ENCODE results near the gene GMNN. TPM values are rescaled to one million over a fixed set of nuclear protein-coding genes. Genes with fewer than 3 reads are reported as not detected.
"Not testable (repeated sequence)": the region's sequence is repeated elsewhere in the genome, so short reads cannot be mapped to it uniquely, and the experiment has no call there.

Gene GMNN
- total RNA-seq (2021; fragmentation: NEBNext Ultra II Directional; extraction: Animal tissue kit (Norgen Biotek cat#: 25700)) = 10 to 100 TPM; 17.2 to 33.3 (median 27.4) TPM
- long read RNA-seq, transcript GMNN-202 (7 exons, 1,133 nt) = major isoform, 12 of 29 reads
- long read RNA-seq, transcript GMNN-201 (7 exons, 1,262 nt) = minor isoform, 10 of 29 reads
- long read RNA-seq, partial matches to known transcripts = 4 of 29 reads
- long read RNA-seq, other reads (novel, unspliced or antisense) = 3 of 29 reads

- Mint-ChIP-seq H3K4me3 (peak within 1 kb of the TSS; percentile 99), H3K27me3 (ENCODE audit: insufficient read depth) (no peaks in the 10 kb centered on the region; the same call in 1 of the 2 replicates), H3K9me3 (no peaks in the 10 kb centered on the region), H3K4me1 (ENCODE audit: low read depth) (peaks cover 33% of the 10 kb centered on the region), H3K36me3 (ENCODE audit: low read depth) (peaks cover 12% of the 10 kb centered on the region; the same call in 1 of the 2 replicates), H3K27ac (peak within 1 kb of the TSS; percentile 94)
- peak; percentile 86 for DNase-seq
- no peak for TF ChIP-seq CTCF (IDR thresholded peaks at IDR 0.05)
Measured at GRCh38 chr6:24774696-24775519, at the start of gene GMNN. Gene GMNN (plus strand): TSS chr6:24774937. CDS start chr6:24777247, 2,310 bp downstream.

GRCh38 chr6:24730653-24731052 lies 44.1 kb upstream of the GMNN start:
- not testable (repeated sequence) for DNase-seq; H3K27ac Mint-ChIP-seq; H3K36me3 Mint-ChIP-seq (ENCODE audit: low read depth); H3K27me3 Mint-ChIP-seq (ENCODE audit: insufficient read depth); H3K4me3 Mint-ChIP-seq; H3K4me1 Mint-ChIP-seq (ENCODE audit: low read depth)
- peaks cover 29% of the 10 kb centered on the region for H3K9me3 Mint-ChIP-seq

GRCh38 chr6:24731456-24732134 lies 43.1 kb upstream of the GMNN start:
- H3K9me3 Mint-ChIP-seq = peaks cover 29% of the 10 kb centered on the region

DNA sequence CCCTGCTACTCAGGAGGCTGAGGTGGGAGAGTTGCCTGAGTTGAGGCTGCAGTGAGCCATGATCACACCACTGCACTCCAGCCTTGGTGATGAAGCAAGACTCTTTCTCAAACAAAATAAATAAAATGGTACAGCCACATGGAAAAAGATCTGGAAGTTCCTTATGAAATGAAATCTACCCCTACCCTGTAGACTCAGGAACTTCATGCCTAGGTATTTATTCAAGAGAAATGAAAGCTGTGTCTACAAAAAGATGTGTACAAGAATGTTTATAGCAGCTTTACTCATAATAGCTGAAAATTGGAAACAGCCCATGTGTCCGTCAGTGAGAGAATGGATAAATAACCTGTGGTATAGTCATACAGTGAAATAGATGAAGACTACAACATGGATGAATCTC lies 40.6 kb upstream of the GMNN start:
- no peak for TF ChIP-seq CTCF (IDR thresholded peaks at IDR 0.05)
- peaks cover 7% of the 10 kb centered on the region; the same call in 1 of the 2 replicates for H3K4me1 Mint-ChIP-seq (ENCODE audit: low read depth)
- H3K27me3 Mint-ChIP-seq (ENCODE audit: insufficient read depth) = peaks cover 9% of the 10 kb centered on the region
- DNase-seq = no peak
- no peak overlapping the region for H3K27ac Mint-ChIP-seq
- H3K36me3 Mint-ChIP-seq (ENCODE audit: low read depth) = peaks cover 8% of the 10 kb centered on the region
- H3K9me3 Mint-ChIP-seq = peaks cover 29% of the 10 kb centered on the region
- H3K4me3 Mint-ChIP-seq = no peak overlapping the region

More at GRCh38 chr6:24731456-24732134, 43.1 kb upstream of the GMNN start:
- not testable (repeated sequence) for DNase-seq; H3K4me3 Mint-ChIP-seq; H3K27me3 Mint-ChIP-seq (ENCODE audit: insufficient read depth); H3K4me1 Mint-ChIP-seq (ENCODE audit: low read depth); H3K27ac Mint-ChIP-seq; H3K36me3 Mint-ChIP-seq (ENCODE audit: low read depth)

DNA sequence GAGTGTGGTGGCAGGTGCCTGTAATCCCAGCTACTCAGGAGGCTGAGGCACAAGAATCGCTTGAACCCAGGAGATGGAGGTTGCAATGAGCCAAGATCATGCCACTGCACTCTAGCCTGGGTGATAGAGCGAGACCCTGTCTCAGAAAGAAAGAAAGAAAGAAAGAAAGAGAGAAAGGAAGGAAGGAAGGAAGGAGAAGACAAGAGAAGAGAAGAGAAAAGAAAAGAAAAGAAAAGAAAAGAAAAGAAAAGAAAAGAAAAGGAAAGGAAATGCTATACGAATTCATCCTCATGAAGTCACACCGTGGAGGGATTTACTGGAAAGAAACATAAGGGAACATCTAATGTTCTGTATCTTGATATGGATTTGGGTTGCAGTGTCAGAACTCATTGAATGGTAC lies 40.0 kb upstream of the GMNN start:
- H3K27me3 Mint-ChIP-seq (ENCODE audit: insufficient read depth); H3K4me3 Mint-ChIP-seq; H3K36me3 Mint-ChIP-seq (ENCODE audit: low read depth); DNase-seq; H3K4me1 Mint-ChIP-seq (ENCODE audit: low read depth); H3K27ac Mint-ChIP-seq: not testable (repeated sequence)
- peaks cover 26% of the 10 kb centered on the region for H3K9me3 Mint-ChIP-seq

DNA sequence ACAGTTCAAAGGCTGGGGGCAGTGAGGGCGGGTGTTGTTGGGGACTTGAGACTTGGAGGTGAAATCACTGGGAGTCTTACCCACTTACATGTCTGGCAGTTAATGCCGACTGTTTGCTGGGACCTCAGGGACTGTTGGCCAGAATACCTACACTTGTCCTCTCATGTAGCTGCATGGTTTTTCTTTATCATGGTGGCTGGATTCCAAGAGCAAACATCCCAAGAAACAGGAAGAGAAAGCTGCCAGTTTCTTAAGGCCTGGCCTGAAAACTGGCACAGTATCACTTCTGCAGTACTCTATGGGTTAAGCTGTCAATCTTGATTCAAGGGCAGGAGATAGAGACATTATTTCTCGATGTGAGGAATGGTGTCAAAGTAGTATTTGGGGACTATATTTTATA lies 36.0 kb upstream of the GMNN start:
- Mint-ChIP-seq H3K36me3 (ENCODE audit: low read depth) (no peaks in the 10 kb centered on the region), H3K4me1 (ENCODE audit: low read depth) (peaks cover 42% of the 10 kb centered on the region), H3K27me3 (ENCODE audit: insufficient read depth) (peaks cover 6% of the 10 kb centered on the region)

More for the DNA sequence above, 36.0 kb upstream of the GMNN start:
- Mint-ChIP-seq H3K9me3 (no peaks in the 10 kb centered on the region), H3K4me3 (no peak overlapping the region), H3K27ac (no peak overlapping the region)
- no peak for TF ChIP-seq CTCF (IDR thresholded peaks at IDR 0.05)
- DNase-seq = no peak

All from HFFc6 (cell line).